ENCODE data around the gene SMTNL2.

- TF ChIP-seq CTCF (IDR thresholded peaks at IDR 0.05) (no peak), POLR2A (IDR thresholded peaks at IDR 0.05) (no peak)
Observed at GRCh38 chr17:4605826-4606225, 21.5 kb downstream of the SMTNL2 start.
